Measurements from ENCODE around the gene WDR7.

WDR7 gene

GRCh38 chr18:57084331-57085271 lies 433.4 kb downstream of the WDR7 start:
- Histone ChIP-seq H3K4me2 (ENCODE audit: low read length) (no peak overlapping the region), H3K4me3 (ENCODE audit: low read depth, low read length) (no peak overlapping the region), H2AFZ (no peak overlapping the region), H3K36me3 (ENCODE audit: control insufficient read depth, insufficient read depth, low read length) (no peaks in the 10 kb centered on the region), H3K27me3 (ENCODE audit: control insufficient read depth, insufficient read depth, low read length) (no peaks in the 10 kb centered on the region), H3K9ac (no peak overlapping the region), H3K9me3 (ENCODE audit: control insufficient read depth, low read length) (no peaks in the 10 kb centered on the region), H3K4me1 (no peaks in the 10 kb centered on the region), H3K79me2 (no peaks in the 10 kb centered on the region), H3K27ac (no peak overlapping the region)
- TF ChIP-seq, protein P1, sequence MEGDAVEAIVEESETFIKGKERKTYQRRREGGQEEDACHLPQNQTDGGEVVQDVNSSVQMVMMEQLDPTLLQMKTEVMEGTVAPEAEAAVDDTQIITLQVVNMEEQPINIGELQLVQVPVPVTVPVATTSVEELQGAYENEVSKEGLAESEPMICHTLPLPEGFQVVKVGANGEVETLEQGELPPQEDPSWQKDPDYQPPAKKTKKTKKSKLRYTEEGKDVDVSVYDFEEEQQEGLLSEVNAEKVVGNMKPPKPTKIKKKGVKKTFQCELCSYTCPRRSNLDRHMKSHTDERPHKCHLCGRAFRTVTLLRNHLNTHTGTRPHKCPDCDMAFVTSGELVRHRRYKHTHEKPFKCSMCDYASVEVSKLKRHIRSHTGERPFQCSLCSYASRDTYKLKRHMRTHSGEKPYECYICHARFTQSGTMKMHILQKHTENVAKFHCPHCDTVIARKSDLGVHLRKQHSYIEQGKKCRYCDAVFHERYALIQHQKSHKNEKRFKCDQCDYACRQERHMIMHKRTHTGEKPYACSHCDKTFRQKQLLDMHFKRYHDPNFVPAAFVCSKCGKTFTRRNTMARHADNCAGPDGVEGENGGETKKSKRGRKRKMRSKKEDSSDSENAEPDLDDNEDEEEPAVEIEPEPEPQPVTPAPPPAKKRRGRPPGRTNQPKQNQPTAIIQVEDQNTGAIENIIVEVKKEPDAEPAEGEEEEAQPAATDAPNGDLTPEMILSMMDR (IDR thresholded peaks at IDR 0.05), result no peak

DNA sequence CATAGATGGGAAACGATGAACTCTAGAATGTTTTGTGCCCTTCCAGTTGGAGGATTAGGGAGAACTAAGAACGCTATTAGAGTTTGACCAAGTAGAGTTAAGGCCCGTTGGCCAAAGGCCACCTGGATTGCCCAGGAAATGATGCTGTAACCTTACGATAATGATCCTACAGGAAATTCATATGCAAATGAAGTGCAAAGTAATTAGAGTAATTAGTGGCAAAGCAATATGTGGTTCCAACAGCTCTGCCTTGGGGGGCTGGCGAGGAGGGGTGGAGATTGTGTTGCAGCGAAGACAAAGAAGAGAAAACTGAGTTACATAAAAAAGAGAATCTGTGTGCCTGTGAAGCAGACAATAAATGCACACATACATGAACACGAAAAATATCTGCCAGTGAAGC lies 434.2 kb downstream of the WDR7 start:
- Histone ChIP-seq H3K9ac (no peak overlapping the region), H3K9me3 (ENCODE audit: control insufficient read depth, low read length) (no peaks in the 10 kb centered on the region), H3K4me3 (ENCODE audit: low read depth, low read length) (no peak overlapping the region), H2AFZ (no peak overlapping the region), H3K79me2 (no peaks in the 10 kb centered on the region), H3K27me3 (ENCODE audit: control insufficient read depth, insufficient read depth, low read length) (no peaks in the 10 kb centered on the region), H3K4me2 (ENCODE audit: low read length) (no peak overlapping the region), H3K36me3 (ENCODE audit: control insufficient read depth, insufficient read depth, low read length) (no peaks in the 10 kb centered on the region), H3K4me1 (no peaks in the 10 kb centered on the region), H3K27ac (no peak overlapping the region)
- TF ChIP-seq, protein P1 (IDR thresholded peaks at IDR 0.05), result no peak

- Histone ChIP-seq H3K9me3 (ENCODE audit: control insufficient read depth, low read length) (no peaks in the 10 kb centered on the region), H3K79me2 (no peaks in the 10 kb centered on the region), H3K27ac (no peak overlapping the region), H3K27me3 (ENCODE audit: control insufficient read depth, insufficient read depth, low read length) (no peaks in the 10 kb centered on the region), H3K36me3 (ENCODE audit: control insufficient read depth, insufficient read depth, low read length) (no peaks in the 10 kb centered on the region), H3K4me2 (ENCODE audit: low read length) (no peak overlapping the region), H2AFZ (no peak overlapping the region), H3K4me3 (ENCODE audit: low read depth, low read length) (no peak overlapping the region), H3K4me1 (no peaks in the 10 kb centered on the region), H3K9ac (no peak overlapping the region)
- TF ChIP-seq, protein P1 (IDR thresholded peaks at IDR 0.05), result no peak
Measured at GRCh38 chr18:57086163-57086562, 435.0 kb downstream of the WDR7 start.

Data from parathyroid adenoma (tissue), 2 donors.